Measurements from ENCODE around the gene NUDT8.
"Not testable (repeated sequence)": the region's sequence is repeated elsewhere in the genome, so short reads cannot be mapped to it uniquely, and the experiment has no call there.

The NUDT8 gene

DNA sequence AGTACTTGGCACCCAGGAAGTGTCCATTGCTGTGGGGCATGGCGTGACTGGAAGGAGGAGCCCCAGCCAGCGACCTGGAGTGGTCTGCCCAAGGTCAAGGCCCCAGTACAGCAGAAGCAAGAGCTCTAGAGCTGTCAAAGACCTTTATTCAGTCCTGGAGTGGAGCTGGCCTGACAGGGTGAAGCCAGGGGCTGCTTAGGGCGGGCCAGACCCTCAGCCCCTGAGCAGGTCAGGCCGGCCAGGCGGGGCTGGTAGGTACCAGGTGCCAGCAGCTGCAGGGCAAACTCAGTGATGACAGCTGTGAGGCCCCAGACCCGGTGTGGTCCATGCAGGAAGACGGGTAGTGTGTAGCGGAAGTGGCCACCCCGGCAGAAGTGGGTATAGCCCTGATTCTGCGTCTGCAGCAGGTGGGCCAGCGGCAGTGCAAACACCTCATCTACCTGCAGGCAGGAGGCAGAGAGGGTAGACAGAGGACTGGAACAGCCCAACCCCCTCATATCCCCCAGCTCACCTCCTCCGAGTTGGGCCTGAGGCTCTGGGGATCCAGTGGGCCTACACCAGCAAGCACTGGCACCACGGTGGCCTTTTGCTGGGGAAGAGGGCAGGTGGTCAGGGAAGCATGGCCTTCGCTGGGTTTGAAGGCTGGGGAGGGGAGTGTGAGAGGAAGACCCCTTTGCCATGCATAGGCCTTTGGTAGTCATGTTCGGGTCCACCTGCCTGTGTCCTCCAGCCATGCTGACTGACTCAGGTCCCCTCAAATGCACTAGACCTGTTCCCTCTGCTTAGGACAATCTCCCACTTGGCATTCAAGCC, 1.7 kb downstream of the NUDT8 start:
- DNase-seq (ENCODE audit: low read depth): no peak

DNA sequence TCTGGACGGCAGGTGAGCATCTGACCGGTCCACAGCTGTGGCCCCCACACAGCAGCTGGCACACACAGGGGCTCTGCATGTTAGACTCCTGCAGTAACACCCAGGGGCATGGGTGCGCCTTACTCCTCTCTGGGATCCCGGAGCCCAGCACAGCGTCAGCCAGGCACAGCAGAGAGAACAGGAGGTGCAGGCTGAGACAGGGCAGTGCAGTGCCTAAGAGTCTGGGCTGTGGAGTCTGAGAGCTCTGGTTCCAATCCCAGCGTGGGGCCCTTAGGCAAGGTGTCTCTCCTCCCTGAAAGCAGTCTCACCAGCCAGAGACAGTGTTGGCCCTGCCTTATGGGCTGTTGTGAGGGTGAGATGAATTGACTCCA, 2.3 kb downstream of the NUDT8 start:
- DNase-seq (ENCODE audit: low read depth): no peak

DNA sequence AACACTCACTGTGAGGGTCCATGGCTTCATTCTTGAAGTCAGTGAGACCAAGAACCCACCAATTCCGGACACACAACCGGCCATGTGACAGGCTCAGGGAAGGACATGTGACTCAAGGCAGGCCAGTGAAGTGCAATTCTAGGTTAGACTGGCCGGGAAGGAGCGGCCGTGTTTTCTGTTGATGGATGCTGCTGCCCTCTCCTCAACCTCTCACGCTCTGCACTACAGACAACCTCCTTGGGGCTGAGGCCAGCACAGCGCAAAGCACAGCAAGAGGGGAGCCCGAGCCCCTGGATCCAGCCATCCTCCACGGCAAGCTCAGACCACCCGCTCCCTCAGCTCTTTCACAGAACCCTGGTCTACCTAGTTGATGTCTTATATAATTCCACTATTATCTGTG, 2.8 kb downstream of the NUDT8 start:
- no peak for DNase-seq (ENCODE audit: low read depth)

DNA sequence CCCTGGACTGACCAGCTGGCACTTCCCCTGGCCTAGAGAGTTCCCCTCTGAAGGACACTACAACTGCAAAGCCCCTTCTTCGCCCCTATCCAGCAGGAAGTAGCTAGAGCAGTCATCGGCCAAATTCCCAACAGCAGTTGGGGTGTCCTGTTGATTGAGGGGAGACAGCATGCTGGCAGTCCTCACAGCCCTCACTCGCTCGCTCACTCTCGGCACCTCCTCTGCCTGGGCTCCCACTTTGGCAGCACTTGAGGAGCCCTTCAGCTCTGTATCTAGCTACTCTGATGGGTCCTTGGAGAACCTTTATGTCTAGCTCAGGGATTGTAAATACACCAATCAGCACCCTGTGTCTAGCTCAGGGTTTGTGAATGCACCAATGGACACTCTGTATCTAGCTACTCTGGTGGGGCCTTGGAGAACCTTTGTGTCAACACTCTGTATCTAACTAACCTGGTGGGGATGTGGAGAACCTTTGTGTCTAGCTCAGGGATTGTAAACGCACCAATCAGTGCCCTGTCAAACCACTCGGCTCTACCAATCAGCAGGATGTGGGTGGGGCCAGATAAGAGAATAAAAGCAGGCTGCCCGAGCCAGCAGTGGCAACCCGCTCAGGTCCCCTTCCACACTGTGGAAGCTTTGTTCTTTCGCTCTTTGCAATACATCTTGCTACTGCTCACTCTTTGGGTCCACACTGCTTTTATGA, 3.5 kb downstream of the NUDT8 start:
- DNase-seq (ENCODE audit: low read depth): not testable (repeated sequence)

DNA sequence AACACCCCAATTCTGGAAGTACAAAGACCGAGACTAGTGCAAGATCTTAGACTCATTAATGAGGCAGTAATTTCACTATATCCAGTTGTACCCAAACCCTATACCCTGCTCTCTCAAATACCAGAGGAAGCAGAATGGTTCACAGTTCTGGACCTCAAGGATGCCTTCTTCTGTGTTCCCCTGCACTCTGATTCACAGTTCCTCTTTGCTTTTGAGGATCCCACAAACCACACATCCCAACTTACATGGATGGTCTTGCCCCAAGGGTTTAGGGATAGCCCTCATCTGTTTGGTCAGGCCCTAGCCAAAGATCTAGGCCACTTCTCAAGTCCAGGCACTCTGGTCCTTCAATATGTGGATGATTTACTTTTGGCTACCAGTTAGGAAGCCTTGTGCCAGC, 5.9 kb downstream of the NUDT8 start:
- not testable (repeated sequence) for DNase-seq (ENCODE audit: low read depth)

DNA sequence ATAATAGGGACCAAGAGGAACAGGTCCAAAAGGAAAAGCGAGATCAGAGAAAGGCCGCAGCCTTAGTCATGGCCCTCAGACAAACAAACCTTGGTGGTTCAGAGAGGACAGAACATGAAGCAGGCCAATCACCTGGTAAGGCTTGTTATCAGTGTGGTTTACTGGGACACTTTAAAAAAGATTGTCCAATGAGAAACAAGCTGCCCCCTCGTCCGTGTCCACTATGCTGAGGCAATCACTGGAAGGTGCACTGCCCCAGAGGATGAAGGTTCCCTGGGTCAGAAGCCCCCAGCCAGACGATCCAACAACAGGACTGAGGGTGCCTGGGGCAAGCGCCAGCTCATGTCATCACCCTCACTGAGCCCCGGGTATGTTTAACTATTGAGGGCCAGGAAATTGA, 6.8 kb downstream of the NUDT8 start:
- not testable (repeated sequence) for DNase-seq (ENCODE audit: low read depth)

DNA sequence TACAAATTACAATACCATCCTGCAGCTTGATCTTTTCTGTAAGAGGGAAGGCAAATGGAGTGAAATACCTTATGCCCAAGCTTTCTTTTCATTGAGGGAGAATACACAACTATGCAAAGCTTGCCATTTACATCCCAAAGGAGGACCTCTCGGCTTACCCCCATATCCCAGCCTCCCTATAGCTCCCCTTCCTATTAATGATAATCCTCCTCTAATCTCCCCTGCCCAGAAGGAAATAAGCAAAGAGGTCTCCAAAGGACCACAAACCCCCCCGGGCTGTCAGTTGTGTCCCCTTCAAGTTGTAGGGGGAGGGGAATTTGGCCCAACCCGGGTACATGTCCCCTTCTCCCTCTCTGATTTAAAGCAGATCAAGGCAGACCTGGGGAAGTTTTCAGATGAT, 7.8 kb downstream of the NUDT8 start:
- not testable (repeated sequence) for DNase-seq (ENCODE audit: low read depth)

DNA sequence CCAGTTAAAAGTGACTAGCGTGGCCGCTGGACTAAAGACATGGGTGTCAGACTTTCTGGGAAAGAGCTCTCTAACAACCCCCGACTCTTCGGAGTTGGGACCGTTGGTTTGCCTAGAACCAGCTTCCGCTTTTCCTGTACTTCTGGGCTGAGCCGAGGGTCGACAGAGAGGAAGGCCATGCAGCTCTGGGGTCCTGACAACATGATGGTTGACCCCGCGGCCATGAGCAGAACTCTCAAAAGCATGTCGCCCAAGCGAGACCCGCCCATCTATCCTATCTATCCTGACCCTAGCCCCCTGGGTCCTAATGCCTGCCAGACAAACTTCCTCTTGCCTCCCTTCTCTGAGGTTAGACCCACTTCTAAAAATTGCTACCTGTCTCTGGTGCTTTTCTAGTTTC, 9.1 kb downstream of the NUDT8 start:
- not testable (repeated sequence) for DNase-seq (ENCODE audit: low read depth)

DNA sequence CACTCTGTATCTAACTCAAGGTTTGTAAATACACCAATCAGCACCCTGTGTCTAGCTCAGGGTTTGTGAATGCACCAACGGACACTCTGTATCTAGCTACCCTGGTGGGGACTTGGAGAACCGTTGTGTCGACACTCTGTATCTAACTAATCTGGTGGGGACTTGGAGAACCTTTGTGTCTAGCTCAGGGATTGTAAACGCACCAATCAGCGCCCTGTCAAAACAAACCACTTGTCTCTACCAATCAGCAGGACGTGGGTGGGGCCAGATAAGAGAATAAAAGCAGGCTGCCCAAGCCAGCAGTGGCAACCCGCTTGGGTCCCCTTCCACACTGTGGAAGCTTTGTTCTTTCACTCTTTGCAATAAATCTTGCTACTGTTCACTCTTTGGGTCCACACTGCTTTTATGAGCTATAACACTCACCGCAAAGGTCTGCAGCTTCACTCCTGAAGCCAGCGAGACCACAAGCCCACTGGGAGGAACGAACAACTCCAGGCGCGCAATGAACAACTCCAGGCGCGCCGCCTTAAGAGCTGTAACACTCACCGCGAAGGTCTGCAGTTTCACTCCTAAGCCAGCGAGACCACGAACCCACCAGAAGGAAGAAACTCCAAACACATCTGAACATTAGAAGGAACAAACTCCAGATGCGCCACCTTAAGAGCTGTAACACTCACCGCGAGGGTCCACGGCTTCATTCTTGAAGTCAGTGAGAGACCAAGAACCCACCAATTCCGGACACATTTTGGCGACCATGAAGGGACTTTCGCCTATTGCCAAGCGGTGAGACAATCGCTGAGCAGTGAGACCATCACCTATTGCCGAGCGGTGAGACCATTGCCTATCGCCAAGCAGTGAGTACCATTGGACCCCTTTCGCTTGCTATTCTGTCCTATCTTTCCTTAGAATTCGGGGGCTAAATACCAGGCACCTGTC, 9.8 kb downstream of the NUDT8 start:
- DNase-seq (ENCODE audit: low read depth): not testable (repeated sequence)

DNA sequence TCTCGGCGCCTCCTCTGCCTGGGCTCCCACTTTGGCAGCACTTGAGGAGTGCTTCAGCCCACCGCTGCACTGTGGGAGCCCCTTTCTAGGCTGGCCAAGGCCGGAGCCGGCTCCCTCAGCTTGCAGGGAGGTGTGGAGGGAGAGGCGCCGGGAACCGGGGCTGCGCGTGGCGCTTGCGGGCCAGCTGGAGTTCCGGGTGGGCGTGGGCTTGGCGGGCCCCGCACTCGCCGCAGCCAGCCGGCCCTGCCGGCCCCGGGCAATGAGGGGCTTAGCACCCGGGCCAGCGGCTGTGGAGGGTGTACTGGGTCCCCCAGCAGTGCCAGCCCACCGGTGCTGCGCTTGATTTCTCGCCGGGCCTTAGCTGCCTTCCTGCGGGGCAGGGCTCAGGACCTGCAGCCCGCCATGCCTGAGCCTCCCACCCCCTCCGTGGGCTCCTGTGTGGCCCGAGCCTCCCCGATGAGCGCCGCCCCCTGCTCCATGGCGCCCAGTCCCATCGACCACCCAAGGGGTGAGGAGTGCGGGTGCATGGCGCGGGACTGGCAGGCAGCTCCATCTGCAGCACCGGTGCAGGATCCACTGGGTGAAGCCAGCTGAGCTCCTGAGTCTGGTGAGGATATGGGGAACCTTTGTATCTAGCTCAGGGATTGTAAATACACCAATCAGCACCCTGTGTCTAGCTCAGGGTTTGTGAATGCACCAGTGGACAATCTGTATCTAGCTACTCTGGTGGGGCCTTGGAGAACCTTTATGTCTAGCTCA, 10.7 kb downstream of the NUDT8 start:
- not testable (repeated sequence) for DNase-seq (ENCODE audit: low read depth)

DNA sequence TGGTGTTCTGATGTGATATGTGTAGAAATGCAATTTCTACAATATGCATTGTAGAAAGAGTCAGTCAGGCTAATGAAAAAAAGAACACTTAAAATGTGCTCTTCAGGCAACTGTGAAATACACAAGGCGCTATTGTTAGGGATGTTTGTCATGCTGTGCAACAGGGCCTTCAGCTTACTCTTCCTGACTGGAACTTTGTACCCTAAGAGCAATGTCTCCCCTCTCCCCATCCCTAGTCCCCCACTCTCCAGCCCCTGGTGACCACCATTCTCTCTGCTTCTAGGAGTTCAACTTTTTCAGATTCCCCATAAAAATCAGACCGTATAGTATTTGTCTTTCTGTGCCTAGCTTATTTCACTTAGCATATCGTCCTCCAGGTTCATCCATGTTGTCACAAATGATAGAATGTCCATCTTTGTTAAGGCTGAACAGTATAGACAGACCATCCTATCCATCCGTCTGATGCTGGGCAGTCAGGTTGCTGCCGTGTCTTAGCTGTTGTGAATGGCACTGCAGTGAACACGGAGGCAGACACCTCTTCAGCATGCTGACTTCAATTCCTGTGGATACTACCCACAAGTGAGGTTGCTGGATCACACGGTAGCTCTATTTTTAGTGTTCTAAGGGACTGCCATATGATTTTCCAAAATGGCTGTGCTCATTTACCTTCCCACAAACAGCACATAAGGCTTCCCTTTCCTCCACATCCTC, 12.3 kb downstream of the NUDT8 start:
- no peak for DNase-seq (ENCODE audit: low read depth)

DNA sequence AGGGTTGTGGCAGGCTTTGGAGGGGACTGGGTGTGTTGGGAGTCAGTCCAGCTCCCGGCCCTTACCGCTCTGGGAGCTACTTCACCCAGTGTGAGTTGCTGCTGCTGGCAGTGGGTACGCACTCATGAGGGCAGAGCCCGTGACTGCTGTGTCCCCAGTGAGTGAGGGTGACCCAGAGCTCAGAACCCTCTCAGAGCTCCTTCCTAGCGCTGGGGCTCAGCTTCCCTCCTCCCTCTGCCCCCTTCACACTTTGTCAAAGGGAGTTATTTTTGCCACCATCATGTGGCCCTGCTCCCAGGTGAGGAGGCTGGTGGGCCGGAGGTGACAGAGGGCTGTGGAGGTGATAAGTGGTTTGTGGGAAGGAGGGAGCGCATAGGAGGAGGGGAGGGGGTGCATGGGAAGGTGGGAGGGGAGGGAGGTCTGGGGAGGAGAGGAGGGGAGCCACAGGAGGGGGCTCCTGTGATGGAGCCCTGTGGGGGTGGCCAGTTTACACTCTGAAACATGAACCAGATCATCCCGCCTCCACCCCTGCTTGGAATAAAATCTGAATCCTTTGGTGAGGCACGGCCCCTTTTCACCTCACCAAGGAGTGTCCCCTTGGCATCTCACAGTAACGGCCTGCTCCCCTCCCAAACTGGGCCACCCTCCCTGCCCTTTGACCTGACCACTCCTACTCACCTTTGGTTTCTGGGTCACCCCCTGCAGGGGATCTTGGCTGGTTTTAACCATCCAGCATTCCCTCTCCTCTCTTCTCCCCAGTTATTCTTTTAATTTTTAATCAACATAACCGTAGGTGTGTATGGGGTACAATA, 13.1 kb downstream of the NUDT8 start:
- DNase-seq (ENCODE audit: low read depth): no peak

DNA sequence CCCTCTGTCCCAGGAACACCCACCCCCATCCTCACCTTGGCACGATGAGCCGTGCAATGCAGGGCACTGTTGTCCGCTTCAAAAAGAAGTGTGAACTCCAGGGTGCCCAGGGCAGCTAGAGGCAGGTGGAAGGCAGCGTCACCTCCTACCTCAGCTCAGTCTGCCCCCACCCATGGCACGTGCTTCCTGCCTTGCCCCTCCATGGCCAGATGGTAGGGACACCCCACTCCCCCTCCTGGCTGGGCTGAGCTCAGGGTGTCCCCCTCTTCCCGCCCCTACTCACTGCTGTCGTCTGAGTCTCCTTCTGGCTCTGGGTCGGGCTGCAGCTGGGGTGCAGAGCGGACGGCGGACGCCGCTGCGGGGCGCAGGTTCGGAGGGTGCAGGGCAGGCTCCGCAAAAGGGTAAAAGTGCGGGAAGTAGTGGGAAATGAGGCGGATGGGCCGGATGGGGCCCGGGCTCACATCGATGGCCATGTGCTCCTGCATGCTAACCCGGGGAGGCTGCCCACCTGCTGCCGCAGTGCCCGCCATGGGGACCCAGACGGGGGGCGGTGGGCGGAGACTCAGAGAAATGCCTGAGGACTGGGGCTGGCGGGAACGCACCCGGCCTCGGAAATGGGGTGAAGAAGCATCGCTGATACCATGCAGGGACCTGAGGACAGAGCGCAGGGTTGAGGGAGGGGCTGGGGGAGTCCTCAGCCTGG, 13.9 kb downstream of the NUDT8 start:
- DNase-seq (ENCODE audit: low read depth): no peak

DNA sequence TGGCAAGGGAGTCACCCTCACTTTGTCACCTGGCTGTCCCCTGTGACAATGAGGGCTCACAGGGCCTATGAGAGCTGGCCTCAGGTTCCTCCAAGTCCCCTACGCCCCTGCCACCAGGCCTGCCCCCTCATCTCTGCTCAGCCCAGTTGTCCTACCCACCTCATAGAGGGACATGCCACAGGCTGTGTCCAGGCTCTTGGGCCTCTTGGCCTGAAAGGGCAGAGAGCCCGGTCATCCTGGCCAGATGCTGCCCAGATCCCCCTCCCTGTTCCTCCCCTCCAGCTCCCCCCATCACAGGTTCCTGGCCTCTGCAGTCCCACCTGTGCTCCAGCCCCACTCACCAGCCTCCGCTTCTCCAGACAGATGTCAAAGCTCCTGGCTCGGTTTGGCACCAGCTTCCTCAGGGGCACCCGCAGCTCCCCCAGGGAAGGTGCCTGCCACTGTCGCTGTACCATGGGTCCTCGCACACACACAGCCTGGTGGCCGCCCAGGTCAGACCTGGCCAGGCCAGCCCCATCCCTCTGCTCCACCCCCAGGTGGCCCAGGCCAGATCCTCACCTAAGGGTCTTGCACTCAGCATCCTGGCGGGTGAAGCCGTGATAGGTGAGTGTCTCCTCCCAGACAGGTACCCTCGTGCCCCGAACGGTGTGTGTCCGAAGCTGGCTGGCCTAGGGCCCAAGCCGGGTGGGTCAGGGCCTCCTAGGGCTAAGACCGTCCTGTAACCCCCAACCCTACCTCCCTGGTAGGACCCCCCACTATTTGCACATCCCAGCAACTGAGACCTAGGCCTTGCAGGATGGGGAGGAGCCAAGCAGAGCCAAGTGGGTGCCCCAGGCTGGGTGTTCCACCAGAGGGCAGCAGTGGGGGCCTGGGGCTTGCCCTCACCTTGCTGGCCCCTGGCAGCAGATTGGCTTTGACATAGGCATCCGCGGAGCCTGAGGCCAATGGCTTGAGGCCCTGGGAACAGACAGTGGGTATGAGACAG, 14.7 kb downstream of the NUDT8 start:
- DNase-seq (ENCODE audit: low read depth): peak; percentile 71

DNA sequence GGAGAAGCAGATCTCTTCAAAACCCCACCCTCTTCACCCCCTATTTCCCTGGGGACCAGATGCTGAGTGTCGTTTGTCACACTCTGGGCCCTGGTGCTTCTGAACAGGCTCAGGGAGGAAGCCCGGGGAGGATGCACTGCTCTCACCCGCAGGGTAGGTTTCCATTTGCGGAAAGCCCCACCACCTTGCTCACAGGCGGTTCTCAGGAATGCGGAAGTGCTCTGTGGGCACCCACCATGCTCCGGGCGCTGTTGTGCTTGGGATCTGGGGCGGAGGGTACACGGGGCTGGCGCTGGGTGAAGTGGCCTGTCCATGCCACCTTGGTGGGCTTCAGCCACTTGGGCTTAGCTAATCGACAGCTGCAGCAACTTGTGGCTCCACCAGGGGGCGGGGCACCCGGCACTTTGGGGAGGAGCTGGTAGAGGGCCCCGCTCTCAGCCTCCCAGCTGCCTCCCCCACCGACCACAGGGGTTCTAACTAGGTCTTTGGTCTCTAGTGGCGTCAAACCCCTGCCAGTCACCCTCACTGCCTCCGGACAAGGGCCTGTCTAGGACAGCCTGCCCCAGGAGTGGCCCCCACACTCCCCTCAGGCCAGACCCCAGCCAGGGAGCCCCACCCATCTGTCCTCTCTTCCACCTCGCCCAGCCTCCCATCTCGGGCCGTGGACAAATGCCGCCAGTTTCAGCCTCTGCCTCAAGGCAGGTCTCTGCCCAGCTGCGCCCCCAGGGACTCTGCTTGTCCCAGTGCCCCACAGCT, 15.6 kb downstream of the NUDT8 start:
- DNase-seq (ENCODE audit: low read depth): peak; percentile 74

DNA sequence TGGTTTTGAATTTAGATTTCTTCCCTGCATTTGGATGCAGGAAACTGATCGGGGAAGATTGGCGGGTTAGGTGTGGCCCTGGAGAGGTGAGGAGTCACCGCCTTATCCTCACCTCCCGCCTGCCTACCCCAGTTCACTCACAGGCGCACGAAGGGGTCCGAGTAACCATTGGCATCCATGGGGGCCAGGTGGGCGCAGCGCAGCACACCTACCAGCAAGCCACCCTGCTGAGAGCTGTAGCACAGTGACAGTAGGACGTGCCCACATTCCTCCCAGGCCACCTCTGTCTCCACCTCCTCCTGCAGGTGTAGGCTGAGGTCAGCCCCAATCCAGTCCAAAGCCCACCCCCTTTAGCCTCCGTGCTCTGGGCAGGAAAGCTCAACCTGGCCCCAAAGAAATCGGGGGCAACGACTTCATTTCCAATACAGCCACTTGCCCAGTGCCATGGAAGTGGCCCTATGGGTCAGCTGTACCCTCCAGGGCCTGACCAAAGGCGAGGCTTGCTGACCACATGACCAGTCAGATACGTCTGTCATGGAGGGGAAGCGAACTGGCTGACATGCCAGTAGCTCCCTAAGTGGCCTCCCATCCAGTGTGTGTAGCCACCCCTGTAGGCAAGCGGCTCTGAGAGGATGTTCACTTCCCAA, 16.3 kb downstream of the NUDT8 start:
- DNase-seq (ENCODE audit: low read depth): no peak

DNA sequence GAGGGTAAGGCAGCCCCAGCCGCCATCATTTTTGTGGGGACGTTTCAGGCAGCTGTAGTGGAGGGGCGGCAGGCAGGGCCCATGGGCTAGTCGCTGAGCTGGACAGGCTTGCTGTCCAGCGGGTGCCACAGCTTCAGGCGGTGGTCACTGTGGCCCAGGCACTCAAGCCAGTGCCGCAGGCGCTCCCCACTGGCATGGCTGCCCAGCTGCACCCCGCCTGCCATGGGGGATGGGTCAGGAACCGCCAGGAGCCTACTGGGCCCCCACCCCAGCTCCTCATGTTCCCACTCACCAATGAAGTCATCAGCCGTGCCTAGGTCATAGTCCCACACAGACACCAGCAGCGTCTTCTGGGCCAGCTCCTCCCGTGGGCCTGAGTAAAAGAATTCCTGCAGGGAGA, 17.0 kb downstream of the NUDT8 start:
- DNase-seq (ENCODE audit: low read depth): no peak
